HEK293T (cell line): ENCODE measurements around the gene GHR.

Experiments
- BHLHE40 ChIP-seq: fragments of 450-650 bp; IDR thresholded peaks from 2 replicates; pipeline ENCODE4 v1.6.1; 2016; ENCODE audit warnings: mild to moderate bottlenecking, moderate library complexity, borderline replicate concordance
- ELF4 ChIP-seq: fragments of 450-650 bp; IDR thresholded peaks from 2 replicates; pipeline ENCODE4 v1.6.1; 2017; ENCODE audit warnings: antibody characterized with exemption
- FOXK2 ChIP-seq: fragments of 450-650 bp; IDR thresholded peaks from 2 replicates; pipeline ENCODE4 v1.6.1; 2016; ENCODE audit warnings: mild to moderate bottlenecking
- HDGF ChIP-seq: fragments of 450-650 bp; IDR thresholded peaks from 2 replicates; pipeline ENCODE4 v1.6.1; 2017; ENCODE audit warnings: antibody characterized with exemption, borderline replicate concordance
- PKNOX1 ChIP-seq: fragments of 450-650 bp; IDR thresholded peaks from 2 replicates; pipeline ENCODE4 v1.6.1; 2016
- SP1 ChIP-seq: fragments of 450-650 bp; IDR thresholded peaks from 2 replicates; pipeline ENCODE4 v1.6.1; 2017
- SUZ12 ChIP-seq: fragments of 450-650 bp; IDR thresholded peaks from 2 replicates; pipeline ENCODE4 v1.6.1; 2016; ENCODE audit warnings: mild to moderate bottlenecking

DNA sequence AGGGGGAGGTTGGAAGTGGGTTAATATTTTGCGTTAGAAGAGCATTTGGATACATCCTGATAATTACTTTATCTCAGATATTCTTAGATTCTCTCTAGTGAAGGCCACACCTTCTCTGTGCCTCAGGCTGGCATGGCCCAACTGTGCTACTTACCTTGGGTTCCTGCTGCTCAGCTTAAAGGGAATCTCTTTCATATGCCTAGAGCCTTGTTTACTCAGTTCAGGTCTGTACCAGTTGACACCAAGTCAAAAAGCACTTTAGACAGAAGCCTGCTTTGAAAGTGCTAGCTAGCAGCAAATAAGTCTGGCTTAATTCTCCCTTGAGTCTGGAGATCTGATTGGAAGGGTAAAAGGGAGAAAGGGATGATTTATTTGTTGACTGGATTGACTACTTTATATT lies 74.8 kb downstream of the GHR start:
- no peak for TF ChIP-seq SUZ12
- no peak for TF ChIP-seq BHLHE40
- no peak for TF ChIP-seq SP1
- no peak for TF ChIP-seq ELF4
- TF ChIP-seq FOXK2, result no peak
- TF ChIP-seq HDGF, result no peak
- no peak for TF ChIP-seq PKNOX1
